ENCODE data around the gene TOM1L2. TPM values are rescaled to one million over a fixed set of nuclear protein-coding genes. Genes with fewer than 3 reads are reported as not detected.
A peak's percentile ranks its signal among the peaks of the same experiment; 100 is the strongest.

TOM1L2 gene
- total and polyA plus RNA-seq, 8 donors = 20.3 to 28.2 (median 22.2) TPM

DNA sequence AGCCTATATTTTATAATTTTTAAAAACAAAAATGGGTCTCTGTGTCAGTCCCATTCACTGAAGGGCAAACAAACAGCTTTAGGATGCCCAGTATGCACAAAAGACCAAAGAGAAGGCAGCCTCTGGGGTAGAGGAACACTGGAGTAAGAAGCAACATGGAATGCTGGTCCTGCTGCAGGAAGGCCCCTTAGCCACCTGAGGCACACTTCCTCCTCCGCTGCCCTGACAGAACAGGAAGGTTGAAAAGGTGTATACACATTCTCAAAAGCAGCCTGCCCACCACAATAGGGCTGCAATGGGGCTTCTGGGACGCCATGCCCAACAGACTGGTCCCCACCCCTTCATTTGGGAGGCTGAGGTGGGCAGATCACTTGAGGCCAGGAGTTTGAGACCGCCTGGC is 19.5 kb downstream of the TOM1L2 start:
- ATAC-seq (no peak), FAIRE-seq (no peak), DNase-seq (no peak)
- WGBS, 2 donors = 96 to 99% methylated on average over 3 of the region's 3 CpGs
- Histone ChIP-seq H3K4me3 (no peak overlapping the region), H3K27ac (no peak overlapping the region), H3K9me3 (no peaks in the 10 kb centered on the region), H3K36me3 (no peaks in the 10 kb centered on the region), H3K4me1 (peaks cover 0 to 7% (median under 1%) of the 10 kb centered on the region in 3 donors), H3K27me3 (no peaks in the 10 kb centered on the region)
- intact Hi-C loops (cut with DNase I) = no loop called here
- TF ChIP-seq, protein P1, sequence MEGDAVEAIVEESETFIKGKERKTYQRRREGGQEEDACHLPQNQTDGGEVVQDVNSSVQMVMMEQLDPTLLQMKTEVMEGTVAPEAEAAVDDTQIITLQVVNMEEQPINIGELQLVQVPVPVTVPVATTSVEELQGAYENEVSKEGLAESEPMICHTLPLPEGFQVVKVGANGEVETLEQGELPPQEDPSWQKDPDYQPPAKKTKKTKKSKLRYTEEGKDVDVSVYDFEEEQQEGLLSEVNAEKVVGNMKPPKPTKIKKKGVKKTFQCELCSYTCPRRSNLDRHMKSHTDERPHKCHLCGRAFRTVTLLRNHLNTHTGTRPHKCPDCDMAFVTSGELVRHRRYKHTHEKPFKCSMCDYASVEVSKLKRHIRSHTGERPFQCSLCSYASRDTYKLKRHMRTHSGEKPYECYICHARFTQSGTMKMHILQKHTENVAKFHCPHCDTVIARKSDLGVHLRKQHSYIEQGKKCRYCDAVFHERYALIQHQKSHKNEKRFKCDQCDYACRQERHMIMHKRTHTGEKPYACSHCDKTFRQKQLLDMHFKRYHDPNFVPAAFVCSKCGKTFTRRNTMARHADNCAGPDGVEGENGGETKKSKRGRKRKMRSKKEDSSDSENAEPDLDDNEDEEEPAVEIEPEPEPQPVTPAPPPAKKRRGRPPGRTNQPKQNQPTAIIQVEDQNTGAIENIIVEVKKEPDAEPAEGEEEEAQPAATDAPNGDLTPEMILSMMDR (IDR thresholded peaks at IDR 0.05) = no peak

- no peak overlapping the region for H3K27ac ChIP-seq
- DNase-seq (no peak), FAIRE-seq (no peak), ATAC-seq (no peak)
- H3K4me1 ChIP-seq = no peaks in the 10 kb centered on the region
- 79 to 92% methylated on average over 5 of the region's 5 CpGs for WGBS, 2 donors
- intact Hi-C loops (cut with DNase I) = no loop called here
- TF ChIP-seq, protein P1 (IDR thresholded peaks at IDR 0.05) = no peak
- no peak overlapping the region for H3K4me3 ChIP-seq
- no peaks in the 10 kb centered on the region for H3K36me3 ChIP-seq
- H3K27me3 ChIP-seq = no peaks in the 10 kb centered on the region
- no peaks in the 10 kb centered on the region for H3K9me3 ChIP-seq
These were observed 20.7 kb downstream of the TOM1L2 start for GRCh38 chr17:17951524-17951923.

DNA sequence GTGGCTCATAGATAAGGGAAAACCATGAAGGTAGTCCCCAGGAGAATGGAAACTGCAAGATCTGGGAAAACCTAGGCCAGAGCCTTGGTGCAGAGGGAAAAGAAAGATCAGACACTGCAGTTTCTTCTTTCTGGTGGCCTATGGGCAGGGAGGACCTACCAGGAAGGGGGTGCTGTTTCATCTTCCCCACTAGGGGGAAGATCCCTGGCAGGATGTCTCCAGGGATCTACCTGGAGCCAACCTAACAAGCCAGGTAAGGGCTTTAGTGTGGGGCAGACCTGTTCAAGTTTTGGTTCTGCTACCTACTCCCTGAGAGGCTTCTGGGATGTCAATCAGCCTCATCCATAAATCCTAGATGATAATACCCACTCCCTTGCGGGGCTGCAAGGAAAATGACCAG is 21.4 kb downstream of the TOM1L2 start:
- H3K27ac ChIP-seq = no peak overlapping the region
- intact Hi-C loops (cut with DNase I) = no loop called here
- no peak for ATAC-seq
- TF ChIP-seq, protein P1 (IDR thresholded peaks at IDR 0.05) = no peak
- H3K4me1 ChIP-seq = no peaks in the 10 kb centered on the region
- DNase-seq = no peak
- 100% methylated on average over 1 of the region's 1 CpG for WGBS, 2 donors
- no peaks in the 10 kb centered on the region for H3K27me3 ChIP-seq
- no peaks in the 10 kb centered on the region for H3K9me3 ChIP-seq
- no peak overlapping the region for H3K4me3 ChIP-seq
- no peak for FAIRE-seq
- H3K36me3 ChIP-seq = no peaks in the 10 kb centered on the region

DNA sequence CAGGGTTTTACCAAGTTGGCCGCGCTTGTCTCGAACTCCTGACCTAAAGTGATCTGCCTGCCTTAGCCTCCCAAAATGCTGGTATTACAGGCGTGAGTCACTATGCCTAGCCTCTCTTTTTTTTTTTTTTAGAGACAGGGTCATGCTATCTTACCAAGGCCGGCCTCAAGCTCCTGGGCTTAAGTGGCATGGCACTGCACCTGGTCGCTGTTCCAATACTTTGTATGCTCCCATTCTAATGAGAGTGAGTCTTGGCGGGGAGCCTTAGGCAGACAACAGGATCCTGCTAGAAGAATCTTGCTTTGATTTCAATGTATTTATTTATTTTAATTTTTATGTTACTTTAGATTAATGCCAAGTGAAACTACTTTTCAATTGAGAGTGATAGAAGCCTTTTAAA is 21.9 kb downstream of the TOM1L2 start:
- Histone ChIP-seq H3K36me3 (no peaks in the 10 kb centered on the region), H3K4me3 (no peak overlapping the region), H3K9me3 (no peaks in the 10 kb centered on the region), H3K27me3 (no peaks in the 10 kb centered on the region), H3K27ac (no peak overlapping the region), H3K4me1 (no peaks in the 10 kb centered on the region)
- FAIRE-seq = no peak
- no peak for DNase-seq
- TF ChIP-seq, protein P1 (IDR thresholded peaks at IDR 0.05) = no peak
- no peak for ATAC-seq
- WGBS, 2 donors = 94% methylated on average over 7 of the region's 7 CpGs
- intact Hi-C loops (cut with DNase I) = no loop called here

DNA sequence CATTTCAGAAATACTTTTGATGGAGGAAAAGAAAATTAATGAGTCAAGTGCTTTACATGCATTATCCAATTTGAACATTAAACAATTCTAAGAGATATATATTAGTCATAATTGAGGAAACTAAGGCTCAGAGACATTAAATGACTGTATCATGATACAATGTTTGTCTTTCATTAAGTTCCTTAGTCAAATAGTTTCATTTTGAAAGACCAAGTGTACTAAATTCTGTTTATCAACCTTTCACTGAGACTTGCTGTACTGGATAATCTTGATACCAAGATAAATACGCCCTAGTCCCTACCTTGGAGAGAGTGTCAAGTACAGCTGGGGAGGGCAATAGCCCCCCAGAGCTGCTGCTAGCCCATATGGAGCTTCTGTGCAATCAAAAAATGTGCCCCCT is 24.2 kb downstream of the TOM1L2 start:
- no peak for DNase-seq
- no peak overlapping the region for H3K27ac ChIP-seq

More for the DNA sequence above, 24.2 kb downstream of the TOM1L2 start:
- ATAC-seq (peak in 1 of 4 donors; percentile 30), FAIRE-seq (no peak)
- H3K4me3 ChIP-seq = no peak overlapping the region
- H3K27me3 ChIP-seq = no peaks in the 10 kb centered on the region
- WGBS, 2 donors = 47 to 63% methylated on average over 1 of the region's 1 CpG
- intact Hi-C loops (cut with DNase I) = no loop called here
- TF ChIP-seq, protein P1 (IDR thresholded peaks at IDR 0.05) = no peak
- peaks cover 0 to 7% (median 0%) of the 10 kb centered on the region in 3 donors for H3K4me1 ChIP-seq
- H3K9me3 ChIP-seq = no peaks in the 10 kb centered on the region
- no peaks in the 10 kb centered on the region for H3K36me3 ChIP-seq
